Posterior cingulate gyrus (tissue), 11 donors: Measurements from ENCODE around the gene OSGIN1.
A peak's percentile ranks its signal among the peaks of the same experiment; 100 is the strongest.

ENCODE experiments used
- DNase-seq, 10 donors: peaks; one replicate each; pipeline versions ENCODE4 v3.0.0 to v3.0.0-alpha.2; 2020 to 2021; ENCODE audit warnings: mixed read lengths in 3 of 10
- intact Hi-C: fragments of 100-400 bp; cut with DNase I; formaldehyde crosslinking; loops from one replicate; pipeline ENCODE4 v1.15.1; 2023

The OSGIN1 gene

DNA sequence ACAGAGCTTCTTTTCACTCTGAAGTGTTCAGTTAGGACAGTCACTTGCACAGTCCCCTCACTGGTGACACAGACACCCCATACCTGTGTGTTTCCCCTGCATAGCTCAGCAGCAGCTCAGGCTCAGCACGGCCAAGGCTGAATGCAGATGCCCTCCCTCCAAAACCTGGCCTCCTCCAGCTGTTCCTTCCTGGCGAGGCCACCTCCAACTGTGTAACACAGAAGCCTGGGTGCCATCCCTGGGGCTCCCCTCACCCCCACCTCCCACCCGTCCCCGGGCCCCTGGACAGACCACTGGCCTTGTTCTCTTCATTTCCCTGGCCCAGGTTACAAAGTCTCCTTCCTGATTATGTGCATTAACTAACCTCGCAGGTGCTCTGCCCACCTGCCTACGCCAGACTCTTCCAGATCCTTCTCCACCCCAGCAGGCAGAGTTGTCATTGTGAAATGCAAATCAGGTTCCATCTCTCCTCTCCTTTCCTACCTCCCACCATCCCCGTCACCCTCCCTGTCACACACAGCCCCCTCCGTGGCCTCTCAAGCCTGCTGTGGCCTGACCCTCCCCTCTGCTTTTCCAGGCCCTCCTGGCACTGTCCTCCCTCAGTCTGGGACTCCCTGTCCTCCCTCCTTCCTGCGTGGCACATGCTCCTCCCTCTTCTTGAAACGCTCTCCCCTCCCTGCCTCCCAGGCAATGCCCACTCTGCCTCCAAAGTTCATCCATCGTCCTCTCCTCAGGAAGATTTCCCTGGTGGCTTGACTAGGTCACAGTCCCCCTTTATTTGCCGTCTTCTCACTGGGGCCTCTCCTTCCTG, 27.7 kb upstream of the OSGIN1 start:
- intact Hi-C loops, result no loop called here
- DNase-seq, result peak in 3 of 10 donors; percentile 30 to 69 (median 50)

GRCh38 chr16:83925957-83926725, 26.9 kb upstream of the OSGIN1 start:
- peak in 2 of 10 donors; percentile 59 to 79 for DNase-seq
- intact Hi-C loops, result no loop called here

GRCh38 chr16:83926726-83927397, 26.2 kb upstream of the OSGIN1 start:
- intact Hi-C loops, result no loop called here
- peak; percentile 46 to 97 (median 80) for DNase-seq

DNA sequence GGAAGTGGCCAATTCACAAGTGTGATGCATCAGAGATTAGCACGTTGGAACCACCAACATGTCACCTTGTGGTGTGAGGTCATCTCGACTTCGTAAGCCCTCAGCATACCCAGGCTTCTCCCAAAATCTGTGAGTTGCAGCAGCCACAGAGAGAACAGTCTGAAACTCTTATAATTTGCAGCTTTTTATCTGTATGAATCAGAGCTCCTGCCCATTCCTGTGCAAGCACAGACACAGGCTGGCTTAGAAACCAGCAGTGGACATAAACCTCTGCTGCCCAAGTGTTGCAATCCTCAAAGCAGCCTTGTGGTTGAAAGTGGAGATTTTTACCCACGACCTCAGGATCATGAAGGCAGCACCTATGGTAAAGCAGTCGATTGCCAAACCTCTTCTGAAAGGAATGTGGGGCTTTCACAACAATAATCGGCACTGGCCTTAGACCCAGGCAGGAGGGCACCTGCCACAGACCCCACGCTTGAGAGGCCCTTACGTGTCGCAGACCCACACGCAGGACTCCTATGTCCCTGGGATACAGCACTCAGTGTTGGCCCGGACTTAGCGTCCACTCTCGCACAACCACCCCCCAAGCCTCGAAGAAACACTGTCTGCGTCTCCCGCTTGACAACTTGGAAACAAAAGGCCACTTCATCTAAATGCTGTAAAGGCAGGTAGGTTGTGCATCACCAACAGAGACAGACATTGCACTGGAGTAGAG, 24.5 kb upstream of the OSGIN1 start:
- intact Hi-C loops, result no loop called here
- DNase-seq, result peak in 2 of 10 donors; percentile 51 to 55

DNA sequence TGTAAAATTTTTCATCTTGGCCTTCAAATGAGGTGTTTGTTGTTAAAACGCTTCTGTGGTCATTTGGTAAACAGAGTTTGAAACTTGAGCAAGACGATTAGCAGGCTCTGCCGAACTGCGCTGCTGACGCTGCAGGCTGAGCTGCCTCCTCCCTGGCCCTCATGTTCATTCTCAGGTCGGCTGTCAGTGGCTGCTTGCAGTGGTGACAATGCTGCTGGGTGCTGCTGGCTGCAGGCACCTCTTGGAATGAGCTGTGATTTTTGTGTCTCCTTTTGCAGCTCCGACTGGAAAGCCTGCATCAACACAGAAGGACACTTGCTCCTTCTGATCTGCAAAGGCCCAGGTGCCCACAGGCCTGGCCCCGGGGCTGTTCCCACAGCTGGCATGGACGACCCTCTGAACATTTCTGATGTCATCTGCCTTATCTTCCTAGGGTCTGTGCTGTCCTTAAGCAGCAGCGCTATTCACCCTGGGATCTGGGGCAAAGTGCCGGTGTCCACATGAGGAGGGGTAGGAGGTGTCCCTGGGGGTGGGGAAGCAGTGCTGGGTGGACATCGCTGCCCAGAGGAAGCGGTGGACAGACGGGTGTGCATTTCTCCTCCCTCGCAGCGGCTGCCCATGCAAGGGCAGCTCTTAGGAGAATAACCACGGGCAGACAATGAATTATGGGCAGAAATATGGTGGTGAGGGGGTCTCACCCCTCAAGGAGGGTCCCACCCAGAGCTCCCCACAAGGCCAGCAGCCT, 23.1 kb upstream of the OSGIN1 start:
- peak in 2 of 10 donors; percentile 55 to 66 for DNase-seq
- intact Hi-C loops, result no loop called here

- DNase-seq, result peak in 2 of 10 donors; percentile 66 to 80
- intact Hi-C loops, result no loop called here
Measured at GRCh38 chr16:83930730-83931500, 22.1 kb upstream of the OSGIN1 start.

DNA sequence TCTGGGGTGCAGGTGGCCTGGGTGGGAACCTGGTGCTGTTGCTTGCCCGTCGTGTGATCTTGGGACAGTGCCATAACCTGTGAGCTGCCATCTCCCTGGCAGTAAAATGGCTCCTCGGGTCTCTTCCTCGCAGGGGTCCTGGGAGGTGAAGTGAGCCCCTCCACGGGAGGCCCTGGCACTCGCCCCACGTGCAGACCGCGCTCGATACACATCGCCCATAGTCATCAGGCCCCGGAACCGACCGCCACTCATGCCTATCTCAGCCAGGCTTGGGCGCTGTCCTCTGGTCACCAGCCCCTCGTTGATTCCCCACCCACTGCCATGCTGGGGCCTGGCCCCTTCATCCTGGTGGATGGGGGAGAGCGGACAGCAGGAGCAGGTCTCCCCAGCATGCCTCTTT, 21.5 kb upstream of the OSGIN1 start:
- intact Hi-C loops, result no loop called here
- peak in 1 of 10 donors; percentile 67 for DNase-seq

DNA sequence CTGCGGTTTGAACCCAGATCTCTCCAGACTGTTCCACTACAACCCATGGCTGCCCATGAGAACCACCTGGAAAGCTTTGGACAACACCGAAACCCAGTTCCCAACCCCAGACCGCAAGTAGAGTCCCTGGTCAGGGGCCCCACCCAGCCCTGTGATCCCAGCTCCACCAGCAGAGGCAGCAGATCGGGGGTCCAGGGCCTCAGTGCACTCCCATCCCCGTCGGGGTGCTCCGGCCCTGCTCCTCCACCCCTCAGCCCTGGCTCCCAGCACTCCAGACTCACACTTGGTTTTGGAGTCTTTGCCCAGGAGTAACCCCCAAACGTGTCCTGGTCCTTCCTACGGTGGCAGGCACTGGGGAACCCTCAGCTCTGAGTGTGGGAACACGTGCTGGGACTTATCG, 20.7 kb upstream of the OSGIN1 start:
- DNase-seq, result peak in 1 of 10 donors; percentile 70
- intact Hi-C loops, result no loop called here

DNA sequence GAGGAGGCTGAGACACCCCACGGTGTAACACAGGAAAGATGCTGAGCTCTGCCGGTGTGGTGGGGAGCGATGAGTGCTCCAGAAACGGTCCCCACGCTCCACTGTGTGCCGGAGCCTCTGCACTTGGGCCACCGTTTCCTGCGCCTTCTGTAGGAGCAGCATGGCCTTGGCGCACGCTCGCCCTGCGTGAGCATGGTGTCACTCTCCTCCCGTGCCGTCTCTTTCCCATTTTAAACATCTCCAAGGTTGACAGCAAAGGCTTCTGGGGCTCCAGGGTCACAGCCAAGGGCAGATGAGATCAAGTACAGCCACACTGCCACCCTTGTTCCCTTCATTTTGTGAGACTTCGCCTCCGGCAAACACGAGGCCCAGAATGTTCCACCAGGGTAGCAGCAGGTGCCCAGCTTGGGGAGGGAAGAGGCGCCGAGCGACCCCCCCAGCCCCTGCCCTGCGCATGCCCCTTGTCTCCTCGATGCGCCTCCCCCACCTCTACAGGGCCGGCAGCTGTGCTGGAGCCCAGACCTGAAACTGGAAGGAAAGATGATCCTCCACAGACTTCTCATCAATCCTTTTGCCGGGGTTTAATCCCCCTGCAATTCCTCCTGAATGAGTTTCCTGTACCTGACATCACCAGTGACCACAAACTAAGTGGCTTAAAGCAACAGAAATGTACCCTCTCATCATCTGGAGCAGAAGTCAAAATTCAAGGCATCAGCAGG, 19.9 kb upstream of the OSGIN1 start:
- intact Hi-C loops, result no loop called here
- no peak for DNase-seq

DNA sequence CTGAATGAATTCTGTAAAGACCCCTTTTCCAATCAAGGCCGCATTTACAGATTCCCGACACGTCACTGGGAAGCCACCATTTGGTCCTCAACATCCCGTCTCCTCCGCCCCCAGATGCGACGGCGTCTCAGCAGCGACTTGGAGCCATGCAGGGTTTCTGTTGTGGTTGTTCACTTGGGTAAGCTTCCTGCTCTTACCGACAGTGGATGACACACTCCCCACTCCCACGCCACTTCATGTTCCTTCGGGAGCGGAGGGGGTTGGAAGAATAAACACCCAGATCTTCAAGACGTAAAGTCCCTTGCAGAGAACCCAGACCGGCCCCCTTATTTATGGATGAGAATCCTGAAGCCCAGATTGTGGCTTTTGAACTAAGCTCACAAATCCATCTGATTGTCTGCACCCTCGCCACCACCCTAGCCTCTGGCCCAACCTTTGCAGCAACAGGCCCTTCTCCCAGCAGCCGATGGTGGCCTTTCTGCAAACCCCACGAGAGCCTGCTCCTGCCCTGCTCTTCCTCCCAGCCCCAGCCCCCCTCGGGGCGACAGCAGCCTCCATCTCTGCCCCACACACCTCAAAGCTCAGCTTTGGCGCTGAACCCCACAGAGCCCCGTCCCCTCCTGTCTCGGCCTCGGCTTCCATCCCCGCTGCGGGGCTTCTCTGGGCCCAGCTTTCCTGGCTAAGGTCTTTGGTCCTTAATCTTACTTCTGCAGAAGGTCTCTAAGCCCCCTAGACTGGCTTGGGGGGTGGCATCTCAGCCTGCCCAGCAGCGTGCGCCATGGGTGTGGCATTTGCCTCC, 19.0 kb upstream of the OSGIN1 start:
- intact Hi-C loops, result no loop called here

DNA sequence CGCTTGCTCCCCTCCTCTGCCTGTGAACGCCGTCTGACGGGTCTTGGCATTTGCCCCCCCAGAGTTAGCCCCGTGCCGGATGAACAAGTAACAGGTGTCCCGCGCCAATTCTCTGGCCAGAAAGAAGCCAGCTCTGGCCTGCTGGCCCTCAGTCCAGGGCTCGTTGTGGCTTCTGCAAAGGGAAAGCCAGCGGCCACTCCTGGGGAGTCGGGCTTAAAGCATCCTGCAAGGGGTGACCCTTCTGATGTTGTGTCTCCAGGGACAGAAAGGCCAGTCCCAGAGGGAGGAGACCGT, 18.4 kb upstream of the OSGIN1 start:
- no peak for DNase-seq
- intact Hi-C loops, result no loop called here

More for the DNA sequence above, 19.0 kb upstream of the OSGIN1 start:
- peak in 8 of 10 donors; percentile 47 to 93 (median 68) for DNase-seq

DNA sequence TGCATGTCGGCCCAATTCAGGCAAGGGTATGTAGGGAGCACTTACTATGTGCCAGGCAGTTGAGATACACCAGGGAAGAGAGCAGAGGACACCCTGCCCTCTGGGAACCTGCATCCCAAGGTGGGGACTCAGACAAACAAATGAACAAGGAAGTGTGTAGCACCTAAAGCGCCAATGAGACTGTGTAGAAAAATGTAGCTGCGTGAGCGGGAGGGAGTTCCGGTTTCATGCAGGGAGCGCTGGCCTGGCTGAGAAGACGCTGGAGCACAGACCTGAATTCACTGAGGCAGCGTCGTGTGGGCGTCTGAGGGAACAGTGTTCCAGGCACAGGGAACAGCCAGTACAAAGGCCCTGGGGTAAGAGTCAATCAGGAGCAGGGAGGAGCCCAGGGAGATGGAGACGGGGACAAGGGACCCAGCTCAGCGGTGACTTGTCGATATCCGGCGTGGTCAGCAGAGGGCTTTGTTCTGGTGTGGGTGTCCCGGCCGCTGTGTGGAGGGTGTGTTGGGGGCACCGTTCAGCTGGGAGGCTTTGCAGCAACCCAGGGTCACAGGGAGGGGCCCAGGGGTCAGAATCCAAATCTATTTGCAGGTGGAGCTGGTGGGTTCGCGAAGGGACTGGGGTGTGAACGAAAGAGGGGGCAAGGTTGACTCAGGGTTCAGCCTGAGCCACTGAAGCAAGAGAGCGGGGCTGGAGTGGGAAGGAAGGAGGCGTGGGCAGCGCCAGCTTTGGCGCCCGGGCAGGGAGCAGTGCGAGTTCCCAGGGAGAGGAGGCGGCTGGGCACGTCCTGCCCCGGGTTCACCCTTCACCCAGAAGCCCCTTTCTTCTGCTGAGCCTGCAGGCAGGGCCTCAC, 17.8 kb upstream of the OSGIN1 start:
- DNase-seq, result no peak
- intact Hi-C loops, result no loop called here

- DNase-seq, result no peak
- intact Hi-C loops, result no loop called here
Measured at GRCh38 chr16:83935858-83936255, 17.2 kb upstream of the OSGIN1 start.

GRCh38 chr16:83936581-83937165, 16.4 kb upstream of the OSGIN1 start:
- DNase-seq, result no peak
- intact Hi-C loops, result no loop called here

DNA sequence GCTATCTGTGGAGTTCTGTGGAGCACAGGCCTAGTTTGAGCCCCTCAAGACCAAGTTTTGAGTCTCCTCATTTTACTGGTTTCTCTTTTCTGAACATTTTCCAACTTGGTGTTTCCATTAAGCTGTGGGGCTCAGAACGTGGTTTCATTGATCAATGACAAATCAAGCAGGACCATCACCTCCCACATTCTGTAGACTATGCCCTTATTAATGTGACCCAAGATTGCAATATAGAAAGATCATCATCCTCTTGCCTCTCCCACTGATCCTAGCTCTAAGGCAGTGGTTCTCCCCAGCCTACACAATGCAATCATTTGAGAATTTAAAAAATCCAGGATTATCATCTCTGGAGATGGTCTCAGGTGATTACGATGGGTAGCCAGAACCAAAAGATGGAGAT, 15.8 kb upstream of the OSGIN1 start:
- DNase-seq, result no peak
- intact Hi-C loops, result no loop called here
